ENCODE data around the gene LRRC71.

The LRRC71 gene

DNA sequence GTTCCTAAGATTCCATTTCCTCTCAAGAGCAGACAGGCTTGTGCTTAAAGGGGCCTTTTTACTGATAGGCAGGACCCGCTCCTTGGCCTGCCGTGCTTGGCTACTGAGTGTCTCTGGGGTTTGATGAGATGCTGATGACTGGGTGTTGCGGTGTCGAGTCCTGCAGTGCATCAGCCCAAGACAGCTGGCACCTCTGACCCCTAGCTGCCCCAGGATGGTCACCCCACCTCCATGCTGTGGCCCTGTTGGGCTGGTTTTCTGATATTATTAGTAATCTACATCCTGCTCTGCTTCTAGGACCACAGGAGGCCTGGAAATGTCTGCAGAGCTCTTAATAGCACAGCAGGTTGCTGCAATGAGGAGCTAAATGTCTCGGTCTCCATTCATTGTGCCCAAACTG lies 28.7 kb downstream of the LRRC71 start:
- DNase-seq: no peak

DNA sequence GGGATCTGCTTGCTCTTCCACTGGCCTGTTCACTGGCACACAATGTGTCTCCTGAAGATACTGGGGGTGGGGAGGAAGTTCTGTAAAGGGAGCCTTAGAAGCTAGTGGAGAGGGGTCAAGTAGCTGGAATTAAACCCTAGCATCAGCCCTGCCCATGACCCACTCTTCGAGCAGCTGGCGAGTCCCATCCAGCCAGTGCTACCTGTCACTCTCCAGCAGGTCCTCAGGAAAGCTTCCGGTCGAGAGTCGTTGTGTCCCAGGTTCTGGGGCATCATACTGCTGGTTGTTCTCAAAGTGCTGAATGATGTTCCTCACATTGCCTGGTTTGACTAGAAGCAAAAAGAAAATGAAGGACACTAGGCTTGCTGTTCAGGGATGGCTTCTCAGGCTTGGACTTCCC lies 30.9 kb downstream of the LRRC71 start:
- no peak for DNase-seq

DNA sequence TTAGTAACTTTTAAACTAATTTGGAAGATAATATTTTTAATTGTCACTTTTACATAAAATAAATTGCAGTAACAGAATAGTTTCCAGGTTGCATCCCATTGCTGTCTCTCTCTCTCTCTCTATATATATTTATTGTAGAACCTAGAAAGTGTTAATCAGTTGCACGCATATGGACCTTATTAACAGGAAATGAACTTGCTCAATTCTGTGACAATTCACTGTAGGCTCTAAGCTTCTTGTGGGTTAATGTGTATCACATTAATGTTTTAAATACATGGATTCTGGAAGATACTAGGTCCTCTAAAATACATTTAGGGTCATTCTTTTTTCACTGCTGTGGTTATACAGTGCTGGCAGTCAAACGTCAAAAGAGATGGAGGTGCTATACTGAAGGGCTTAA lies 33.1 kb downstream of the LRRC71 start:
- DNase-seq: no peak

DNA sequence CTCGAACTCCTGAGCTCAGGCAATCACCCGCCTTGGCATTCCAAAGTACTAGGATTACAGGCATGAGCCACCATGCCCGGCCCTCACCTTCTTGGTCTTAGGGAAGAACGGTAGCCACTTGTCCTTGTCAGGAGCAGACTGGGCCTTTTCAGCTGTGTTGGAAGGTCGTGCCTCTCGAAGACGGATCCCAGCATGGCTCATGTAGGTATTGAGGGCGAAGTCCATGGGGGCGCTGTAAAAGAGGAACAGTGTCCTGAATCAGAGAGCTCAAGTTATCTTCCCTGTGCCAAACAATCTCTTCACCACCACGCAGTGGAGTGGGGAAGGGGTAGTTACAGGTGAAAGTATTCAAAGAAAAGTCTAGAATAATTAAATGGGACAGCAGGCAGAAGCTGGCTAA lies 35.9 kb downstream of the LRRC71 start:
- DNase-seq: no peak

DNA sequence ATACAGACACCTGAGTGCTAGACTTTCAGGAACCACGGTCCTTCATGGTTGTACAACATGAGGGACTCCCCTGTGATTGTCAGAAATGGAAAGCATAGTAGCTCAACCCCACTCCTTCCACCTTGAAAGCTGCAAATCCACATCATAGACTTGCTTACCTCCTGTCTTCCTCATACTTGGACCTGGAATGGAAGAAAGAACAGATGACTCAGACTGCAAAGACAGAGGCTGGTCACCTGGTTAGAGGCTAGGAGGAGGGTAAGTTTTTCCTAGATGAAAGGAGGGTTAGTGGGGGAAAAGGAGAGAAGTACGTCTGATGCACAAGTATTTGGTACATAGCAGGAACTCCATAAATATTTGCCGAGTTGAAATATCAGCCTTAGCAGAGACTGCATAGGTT lies 37.2 kb downstream of the LRRC71 start:
- no peak for DNase-seq

DNA sequence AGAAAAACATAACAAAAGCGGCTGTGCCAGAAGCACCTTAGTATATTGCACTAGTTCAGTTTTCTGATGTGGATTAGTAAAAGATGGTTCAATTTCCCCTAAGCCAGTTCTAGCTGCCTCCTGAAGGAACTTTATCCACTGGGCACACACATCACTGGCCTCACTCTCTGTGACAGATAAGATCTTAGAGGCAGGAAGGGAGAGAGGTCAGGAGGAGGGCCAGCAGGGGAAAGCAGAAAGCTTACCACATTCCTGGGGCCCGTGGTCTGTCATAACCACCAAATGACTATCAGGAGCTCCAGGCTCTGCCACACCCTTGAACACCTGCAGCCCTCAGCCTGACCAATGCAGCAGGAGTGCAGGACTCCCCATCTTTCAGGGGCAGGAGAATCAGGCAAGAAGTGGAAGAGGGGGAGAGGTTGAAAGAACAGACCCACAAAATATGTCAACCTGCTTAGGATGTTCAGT lies 37.8 kb downstream of the LRRC71 start:
- DNase-seq: no peak

DNA sequence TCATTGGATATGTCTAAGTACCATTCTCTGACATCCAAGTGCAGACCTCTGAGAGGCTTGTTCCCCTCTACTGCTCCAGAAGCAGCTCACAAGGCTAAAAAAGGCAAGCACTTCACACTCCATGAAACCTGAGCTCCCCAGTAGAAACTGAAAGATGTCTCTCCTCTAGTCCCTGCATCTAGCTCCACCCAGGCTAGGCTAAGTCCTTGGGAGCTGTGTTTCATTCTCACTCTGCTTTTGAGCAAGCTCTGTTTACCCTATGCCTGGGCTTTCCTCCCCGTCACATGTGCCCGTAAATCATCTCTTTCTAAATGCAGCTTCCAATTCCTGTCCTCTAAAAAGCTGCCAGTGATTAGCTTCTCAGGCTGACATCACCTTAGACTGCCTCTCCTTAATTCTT lies 39.0 kb downstream of the LRRC71 start:
- no peak for DNase-seq

DNA sequence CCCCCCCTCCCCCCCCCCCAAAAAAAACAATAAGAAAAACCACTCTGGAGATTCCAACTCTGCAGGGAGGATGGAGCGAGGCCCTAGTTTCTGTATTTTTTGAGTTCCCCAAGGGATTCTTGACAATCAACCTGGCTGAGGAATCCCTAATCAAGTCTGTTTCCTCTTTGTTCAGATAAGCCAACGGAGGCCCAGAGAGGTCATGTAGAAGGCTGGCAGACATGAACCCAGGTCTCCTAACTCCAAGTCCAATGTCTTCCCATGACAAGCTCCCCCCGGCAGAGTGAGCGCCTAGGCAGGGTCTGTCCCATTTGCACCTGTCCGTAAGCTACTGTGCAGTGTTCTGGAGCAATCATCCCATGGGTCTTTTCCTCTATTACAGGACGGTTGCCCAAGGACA lies 39.5 kb downstream of the LRRC71 start:
- DNase-seq: no peak

DNA sequence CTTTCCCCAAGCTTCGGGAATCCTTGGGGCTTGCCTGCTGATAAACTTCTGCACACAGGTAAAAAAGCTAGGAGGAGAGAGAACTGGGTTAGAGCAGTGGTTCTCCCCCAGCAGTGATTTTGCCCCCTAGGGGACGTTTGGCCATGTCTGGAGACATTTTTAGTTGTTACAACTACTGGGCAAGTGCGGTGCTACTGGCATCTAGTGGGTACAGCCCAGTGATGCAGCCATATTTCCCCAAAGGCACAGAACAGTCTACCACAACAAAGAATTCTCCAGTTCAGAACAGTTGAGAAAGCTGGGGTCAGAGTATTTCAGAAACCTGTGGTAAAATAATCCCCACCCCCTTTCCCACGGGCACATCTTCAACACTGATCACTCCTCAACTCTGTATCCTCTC lies 41.3 kb downstream of the LRRC71 start:
- no peak for DNase-seq

DNA sequence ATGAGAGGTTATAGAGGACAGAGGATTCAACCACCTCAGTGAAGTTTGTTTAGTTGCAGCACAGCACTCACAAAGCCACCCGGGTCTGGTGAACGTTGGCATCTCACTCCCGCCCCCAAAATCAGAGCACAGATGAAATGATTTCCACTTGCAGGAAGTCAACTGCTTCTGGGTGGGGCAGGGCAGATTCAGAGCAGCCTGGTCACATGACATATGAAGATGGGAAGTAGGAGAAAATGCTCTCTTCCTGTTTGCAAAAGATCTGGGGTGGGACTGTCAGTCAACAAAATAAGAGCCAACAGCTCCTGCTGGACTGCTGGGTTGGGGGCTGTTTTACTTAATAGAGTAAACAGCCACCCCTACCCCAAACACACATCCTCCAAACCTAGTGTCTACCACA lies 43.2 kb downstream of the LRRC71 start:
- DNase-seq: no peak

DNA sequence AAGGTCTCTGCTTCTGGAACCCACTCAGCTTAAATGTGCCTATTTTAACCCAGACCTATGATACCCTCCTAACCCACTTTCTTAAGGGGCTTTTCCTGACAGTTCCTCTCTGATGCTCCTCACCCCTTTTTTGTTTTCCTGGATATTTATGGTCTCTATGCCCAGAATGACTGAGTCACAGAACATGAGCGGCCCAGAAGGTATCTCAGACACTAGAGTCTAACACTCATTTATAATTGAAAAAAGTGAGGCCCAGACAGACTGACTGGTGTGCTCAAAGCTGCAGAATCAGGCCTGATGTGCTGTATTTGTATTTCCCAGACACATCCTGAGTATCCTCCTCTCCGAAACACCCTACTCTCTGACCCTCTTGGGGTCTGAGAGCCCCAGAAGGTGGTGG lies 44.0 kb downstream of the LRRC71 start:
- DNase-seq: no peak

DNA sequence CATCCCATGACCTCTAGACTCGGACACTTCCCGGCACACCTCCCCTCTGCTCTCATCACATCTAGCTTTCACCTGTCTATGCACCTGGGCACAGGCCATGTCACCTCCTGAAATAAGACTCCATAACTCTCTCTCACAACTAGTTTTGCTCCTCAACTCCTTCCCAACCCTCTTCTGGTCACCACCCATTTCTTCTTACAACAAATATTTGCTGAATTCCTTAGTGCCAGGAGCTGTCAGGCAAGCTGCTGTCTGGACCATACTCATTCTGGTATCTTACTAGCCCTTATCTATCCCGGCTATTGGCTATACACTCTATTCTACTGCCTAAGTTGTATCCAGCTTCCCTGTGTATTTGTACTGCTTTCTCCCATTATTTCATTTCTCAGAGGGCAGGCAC lies 49.1 kb downstream of the LRRC71 start:
- no peak for DNase-seq

DNA sequence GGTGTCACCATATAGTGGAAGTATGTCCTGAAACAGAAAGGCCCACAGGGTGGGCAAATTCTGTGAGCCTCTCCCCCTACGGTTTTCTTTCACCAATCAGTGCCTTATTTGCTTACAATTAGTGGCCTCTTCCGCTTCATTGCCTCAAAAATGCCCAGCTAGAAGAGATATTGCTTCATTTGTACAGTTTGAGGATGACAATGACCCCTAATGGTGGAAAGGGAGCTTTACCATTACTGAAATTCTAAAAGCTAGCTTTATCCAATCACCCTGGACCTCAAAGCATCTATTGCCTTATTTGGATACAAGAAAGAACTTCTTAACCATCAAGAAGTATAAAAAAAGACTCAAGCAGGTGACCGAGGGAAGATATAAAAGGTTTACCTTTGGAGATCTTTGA lies 49.6 kb downstream of the LRRC71 start:
- DNase-seq: no peak

DNA sequence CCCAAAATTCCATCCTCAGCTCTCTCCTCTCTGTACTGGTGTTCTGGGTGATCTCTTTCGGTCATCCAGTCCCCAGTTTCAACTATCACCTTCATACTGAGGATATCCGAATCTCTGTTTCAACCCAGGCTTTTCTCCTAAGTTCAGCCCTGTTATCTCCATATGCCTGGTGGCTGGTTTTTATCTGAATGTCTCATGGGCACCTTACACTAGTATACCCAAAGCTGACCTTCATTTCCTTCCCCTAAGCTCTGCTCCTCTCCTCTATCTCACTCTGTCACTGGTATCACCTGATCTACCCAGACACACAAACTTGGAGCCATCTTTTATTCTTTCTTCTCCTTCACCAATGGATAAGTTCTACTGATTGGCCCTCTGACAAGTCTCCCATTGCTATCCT lies 53.0 kb downstream of the LRRC71 start:
- no peak for DNase-seq

DNA sequence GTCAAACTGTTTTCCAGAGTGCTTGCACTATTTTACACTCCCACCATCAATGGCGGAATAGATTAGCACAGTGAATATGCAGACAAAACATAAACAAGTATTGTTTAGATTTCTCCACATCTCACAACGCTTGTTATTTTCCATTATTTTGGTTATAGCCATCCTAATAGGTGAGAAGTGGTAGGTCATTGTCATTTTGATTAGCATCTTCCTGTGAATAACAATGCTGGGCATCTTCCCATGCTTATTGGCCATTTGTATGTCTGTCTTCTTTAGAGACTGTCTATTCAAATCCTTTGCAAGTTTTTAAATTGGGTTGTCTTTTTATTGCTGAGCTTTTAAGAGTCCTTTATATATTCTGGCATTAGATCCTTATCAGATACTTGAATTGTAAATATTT lies 54.7 kb downstream of the LRRC71 start:
- no peak for DNase-seq

DNA sequence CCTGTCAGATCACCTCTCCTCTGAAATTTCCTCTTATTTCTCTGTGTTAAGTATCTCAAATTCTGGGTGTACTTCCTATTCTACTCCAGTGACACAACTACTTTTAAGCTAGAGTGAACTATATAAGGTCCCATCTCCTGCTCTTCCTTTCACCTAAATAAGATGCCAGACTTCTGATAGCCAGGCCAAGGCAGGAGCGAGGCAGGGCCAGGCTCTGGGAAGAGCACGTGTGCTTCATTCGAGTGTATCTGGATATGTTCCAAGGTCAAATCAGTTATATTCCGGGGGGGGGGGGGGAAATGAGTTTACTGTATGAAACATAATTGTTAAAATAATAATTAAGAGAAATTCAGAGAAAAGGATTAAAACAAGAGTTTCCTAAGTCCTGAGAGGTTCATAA lies 60.1 kb downstream of the LRRC71 start:
- DNase-seq: no peak
